K562 (cell line): Measurements from ENCODE around the gene U2AF1L4. TPM values are rescaled to one million over a fixed set of nuclear protein-coding genes. Genes with fewer than 3 reads are reported as not detected.

Experiments
- EGR1 ChIP-seq: fragments of 450-650 bp; conservative IDR thresholded peaks from 2 replicates; pipeline ENCODE4 v1.6.1; 2017; ENCODE audit warnings: mild to moderate bottlenecking
- HNRNPL ChIP-seq: fragments of 200-400 bp; formaldehyde crosslinking; IDR thresholded peaks from 2 replicates; pipeline ENCODE4 v1.6.1; 2017; ENCODE audit warnings: low read depth, mild to moderate bottlenecking, low read length
- KDM4B ChIP-seq, 2 experiments: fragments of 450-650 bp in 1 of 2; sonication (generic) in 1 of 2; IDR thresholded peaks; 2 replicates each; pipeline ENCODE4 v1.6.1; 2016 to 2017; ENCODE audit warnings: borderline replicate concordance in 2 of 2, antibody characterized with exemption in 1 of 2, low read depth in 1 of 2, mild to moderate bottlenecking in 1 of 2
- MIER1 ChIP-seq: fragments of 450-650 bp; IDR thresholded peaks from 2 replicates; pipeline ENCODE4 v1.6.1; 2016; ENCODE audit warnings: antibody characterized with exemption, mild to moderate bottlenecking, low read depth
- RBM22 ChIP-seq: fragments of 200-400 bp; formaldehyde crosslinking; IDR thresholded peaks from 2 replicates; pipeline ENCODE4 v1.6.1; 2018; ENCODE audit warnings: low read length, low read depth; ENCODE audit not compliant: poor library complexity, severe bottlenecking
- RFX5 ChIP-seq: IDR thresholded peaks from 2 replicates; pipeline ENCODE4 v1.6.1; 2011; ENCODE audit warnings: low read depth, mild to moderate bottlenecking, improper control_type of control experiment, low read length
- SNIP1 ChIP-seq: fragments of 450-650 bp; IDR thresholded peaks from 2 replicates; pipeline ENCODE4 v1.7.1; 2017; ENCODE audit warnings: low read depth, mild to moderate bottlenecking
- STAG1 ChIP-seq: sonication (generic); formaldehyde crosslinking; IDR thresholded peaks from 2 replicates; pipeline ENCODE4 v1.5.0; 2020; ENCODE audit warnings: missing genetic modification reagents, borderline replicate concordance
- TEAD1 ChIP-seq, 2 experiments: fragments of 450-650 bp in 1 of 2; sonication (generic) in 1 of 2; formaldehyde crosslinking; IDR thresholded peaks; 2 replicates each; pipeline versions ENCODE4 v1.4.0 to v1.8.0; 2020 to 2022; ENCODE audit warnings: mild to moderate bottlenecking in 2 of 2, missing genetic modification reagents in 1 of 2
- TGIF2 ChIP-seq: sonication (generic); formaldehyde crosslinking; IDR thresholded peaks from 2 replicates; pipeline ENCODE4 v1.8.1; 2022; ENCODE audit warnings: mild to moderate bottlenecking, missing genetic modification reagents, moderate library complexity
- YY1 ChIP-seq, 3 experiments: IDR thresholded peaks; 2 replicates each; pipeline ENCODE4 v1.6.1; 2011; ENCODE audit warnings: low read length in 2 of 3, mild to moderate bottlenecking in 2 of 3, moderate library complexity in 2 of 3, borderline replicate concordance in 1 of 3, control low read depth in 1 of 3, low read depth in 1 of 3; ENCODE audit not compliant: insufficient read depth in 3 of 3, insufficient replicate concordance in 2 of 3, control insufficient read depth in 1 of 3, insufficient read length in 1 of 3; ENCODE audit errors: extremely low read depth in 1 of 3
- ZBED1 ChIP-seq: IDR thresholded peaks from 2 replicates; pipeline ENCODE4 v1.6.1; 2014
- ZBTB8A ChIP-seq: fragments of 450-650 bp; IDR thresholded peaks from 2 replicates; pipeline ENCODE4 v1.6.1; 2018; ENCODE audit warnings: mild to moderate bottlenecking, moderate library complexity; ENCODE audit not compliant: partially characterized antibody
- ZNF143 ChIP-seq: sonication (generic); formaldehyde crosslinking; IDR thresholded peaks from 2 replicates; pipeline ENCODE4 v1.9.0; 2022; ENCODE audit warnings: mild to moderate bottlenecking, missing genetic modification reagents
- ZNF217 ChIP-seq: sonication (generic); formaldehyde crosslinking; IDR thresholded peaks from 2 replicates; pipeline ENCODE4 v1.8.0; 2022; ENCODE audit warnings: mild to moderate bottlenecking, missing genetic modification reagents
- polyA plus RNA-seq, 8 experiments: library from polyadenylated mRNA; depleted of rRNA in 4 of 8; stranded (reverse) in 5 of 8; unstranded in 3 of 8; fragments of >200 nt; fragmentation: Nextera tagmentation in 2 of 8; fragmentation: Illumina TruSeq in 1 of 8; extraction: Ambion mirVana in 2 of 8; extraction: Trizol in 1 of 8; gene quantifications; 2 replicates each; pipeline versions ENCODE4 v1.2.1 to v1.2.3, GENCODE V29; 2011 to 2014; ENCODE audit warnings: inconsistent platforms in 1 of 8, missing spikeins in 1 of 8
- total RNA-seq, 7 experiments: library from RNA; depleted of rRNA in 6 of 7; stranded (reverse); fragments of >200 nt in 6 of 7; fragmentation: Illumina TruSeq in 2 of 7; extraction: Trizol in 2 of 7; gene quantifications; 2 replicates each; pipeline versions ENCODE4 v1.2.1 to v1.2.3, GENCODE V29; 2011 to 2021; ENCODE audit warnings: low replicate concordance in 1 of 7
- TF ChIP-seq, protein P1 (sequence below): fragments of 450-650 bp; IDR thresholded peaks from 2 replicates; pipeline ENCODE4 v1.6.1; 2014; ENCODE audit warnings: low read depth, mild to moderate bottlenecking, moderate library complexity, borderline replicate concordance
- TF ChIP-seq, protein P2 (sequence below): fragments of 450-650 bp; IDR thresholded peaks from 2 replicates; pipeline ENCODE4 v1.6.1; 2016; ENCODE audit warnings: antibody characterized with exemption
- TF ChIP-seq, protein P3 (sequence below): sonication (generic); formaldehyde crosslinking; IDR thresholded peaks from 2 replicates; pipeline ENCODE4 v1.8.0; 2023; ENCODE audit warnings: mild to moderate bottlenecking, missing genetic modification reagents

U2AF1L4 gene
- total and polyA plus RNA-seq, 9 of the 15 experiments (the other 6 are each of a cell fraction or from before 2014, with no cell fraction given): 8.4 to 19.5 (median 12.6) TPM

DNA sequence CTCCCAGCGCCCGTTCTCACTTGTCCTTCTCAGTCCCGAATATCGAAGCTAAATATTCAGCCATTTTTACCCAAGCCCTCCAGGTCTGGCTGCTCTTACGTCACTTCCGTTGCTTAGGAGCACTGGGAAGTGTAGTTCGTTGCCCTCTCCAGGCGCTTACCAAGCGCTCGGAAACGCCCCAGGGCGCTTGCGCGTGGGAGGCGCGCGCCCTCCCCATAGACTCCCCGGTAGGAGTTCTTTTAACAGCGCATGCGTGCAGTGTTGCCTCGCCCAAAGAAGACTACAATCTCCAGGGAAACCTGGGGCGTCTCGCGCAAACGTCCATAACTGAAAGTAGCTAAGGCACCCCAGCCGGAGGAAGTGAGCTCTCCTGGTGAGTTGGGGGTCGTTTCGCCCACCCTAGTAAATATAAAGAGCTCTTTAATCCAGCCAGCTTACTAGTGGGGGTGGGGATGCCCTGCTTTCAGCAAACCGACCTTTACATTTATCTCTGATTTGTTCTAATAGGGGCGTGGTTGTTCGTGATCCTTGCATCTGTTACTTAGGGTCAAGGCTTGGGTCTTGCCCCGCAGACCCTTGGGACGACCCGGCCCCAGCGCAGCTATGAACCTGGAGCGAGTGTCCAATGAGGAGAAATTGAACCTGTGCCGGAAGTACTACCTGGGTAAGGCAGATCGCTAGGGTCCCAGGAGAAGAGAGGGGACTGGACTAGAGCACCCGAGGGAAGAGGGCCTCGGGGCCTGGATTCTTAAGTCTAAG, at the start of gene U2AF1L4, which contains the start of gene PSENEN (continued):
- TF ChIP-seq, protein P1, sequence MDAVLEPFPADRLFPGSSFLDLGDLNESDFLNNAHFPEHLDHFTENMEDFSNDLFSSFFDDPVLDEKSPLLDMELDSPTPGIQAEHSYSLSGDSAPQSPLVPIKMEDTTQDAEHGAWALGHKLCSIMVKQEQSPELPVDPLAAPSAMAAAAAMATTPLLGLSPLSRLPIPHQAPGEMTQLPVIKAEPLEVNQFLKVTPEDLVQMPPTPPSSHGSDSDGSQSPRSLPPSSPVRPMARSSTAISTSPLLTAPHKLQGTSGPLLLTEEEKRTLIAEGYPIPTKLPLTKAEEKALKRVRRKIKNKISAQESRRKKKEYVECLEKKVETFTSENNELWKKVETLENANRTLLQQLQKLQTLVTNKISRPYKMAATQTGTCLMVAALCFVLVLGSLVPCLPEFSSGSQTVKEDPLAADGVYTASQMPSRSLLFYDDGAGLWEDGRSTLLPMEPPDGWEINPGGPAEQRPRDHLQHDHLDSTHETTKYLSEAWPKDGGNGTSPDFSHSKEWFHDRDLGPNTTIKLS: peak; percentile 62; the same call in 1 of the 2 replicates
- TF ChIP-seq ZBED1 (no peak), TEAD1 (CRISPR knock-in tag; IDR thresholded peaks at IDR 0.05) (no peak), KDM4B (IDR thresholded peaks at IDR 0.05; ENCODE audit: borderline replicate concordance in 2 of 2, low read depth in 1 of 2) (0 out of 4 replicates have a peak, but pooled peaks of 1 of the 2 experiments have one; percentile 53), RFX5 (no peak), STAG1 (CRISPR knock-in tag) (no peak), RBM22 (no peak), YY1 (IDR thresholded peaks at IDR 0.05; ENCODE audit: borderline replicate concordance in 1 of 3, control insufficient read depth in 1 of 3, extremely low read depth in 1 of 3, insufficient read depth in 3 of 3, insufficient read length in 1 of 3, insufficient replicate concordance in 2 of 3, low read depth in 1 of 3, low read length in 2 of 3) (peak; percentile 32 to 87 (median 70)), TGIF2 (CRISPR knock-in tag) (no peak), ZBTB8A (no peak), MIER1 (no peak), ZNF143 (peak; percentile 87), SNIP1 (no peak), ZNF217 (CRISPR knock-in tag) (no peak), HNRNPL (no peak), EGR1 (peak; percentile 83)
- TF ChIP-seq, protein P2, sequence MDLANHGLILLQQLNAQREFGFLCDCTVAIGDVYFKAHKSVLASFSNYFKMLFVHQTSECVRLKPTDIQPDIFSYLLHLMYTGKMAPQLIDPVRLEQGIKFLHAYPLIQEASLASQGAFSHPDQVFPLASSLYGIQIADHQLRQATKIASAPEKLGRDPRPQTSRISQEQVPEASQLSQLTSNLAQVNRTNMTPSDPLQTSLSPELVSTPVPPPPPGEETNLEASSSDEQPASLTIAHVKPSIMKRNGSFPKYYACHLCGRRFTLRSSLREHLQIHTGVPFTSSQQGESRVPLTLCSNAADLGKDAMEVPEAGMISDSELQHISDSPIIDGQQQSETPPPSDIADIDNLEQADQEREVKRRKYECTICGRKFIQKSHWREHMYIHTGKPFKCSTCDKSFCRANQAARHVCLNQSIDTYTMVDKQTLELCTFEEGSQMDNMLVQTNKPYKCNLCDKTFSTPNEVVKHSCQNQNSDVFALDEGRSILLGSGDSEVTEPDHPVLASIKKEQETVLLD: peak; percentile 94
- TF ChIP-seq, protein P3, sequence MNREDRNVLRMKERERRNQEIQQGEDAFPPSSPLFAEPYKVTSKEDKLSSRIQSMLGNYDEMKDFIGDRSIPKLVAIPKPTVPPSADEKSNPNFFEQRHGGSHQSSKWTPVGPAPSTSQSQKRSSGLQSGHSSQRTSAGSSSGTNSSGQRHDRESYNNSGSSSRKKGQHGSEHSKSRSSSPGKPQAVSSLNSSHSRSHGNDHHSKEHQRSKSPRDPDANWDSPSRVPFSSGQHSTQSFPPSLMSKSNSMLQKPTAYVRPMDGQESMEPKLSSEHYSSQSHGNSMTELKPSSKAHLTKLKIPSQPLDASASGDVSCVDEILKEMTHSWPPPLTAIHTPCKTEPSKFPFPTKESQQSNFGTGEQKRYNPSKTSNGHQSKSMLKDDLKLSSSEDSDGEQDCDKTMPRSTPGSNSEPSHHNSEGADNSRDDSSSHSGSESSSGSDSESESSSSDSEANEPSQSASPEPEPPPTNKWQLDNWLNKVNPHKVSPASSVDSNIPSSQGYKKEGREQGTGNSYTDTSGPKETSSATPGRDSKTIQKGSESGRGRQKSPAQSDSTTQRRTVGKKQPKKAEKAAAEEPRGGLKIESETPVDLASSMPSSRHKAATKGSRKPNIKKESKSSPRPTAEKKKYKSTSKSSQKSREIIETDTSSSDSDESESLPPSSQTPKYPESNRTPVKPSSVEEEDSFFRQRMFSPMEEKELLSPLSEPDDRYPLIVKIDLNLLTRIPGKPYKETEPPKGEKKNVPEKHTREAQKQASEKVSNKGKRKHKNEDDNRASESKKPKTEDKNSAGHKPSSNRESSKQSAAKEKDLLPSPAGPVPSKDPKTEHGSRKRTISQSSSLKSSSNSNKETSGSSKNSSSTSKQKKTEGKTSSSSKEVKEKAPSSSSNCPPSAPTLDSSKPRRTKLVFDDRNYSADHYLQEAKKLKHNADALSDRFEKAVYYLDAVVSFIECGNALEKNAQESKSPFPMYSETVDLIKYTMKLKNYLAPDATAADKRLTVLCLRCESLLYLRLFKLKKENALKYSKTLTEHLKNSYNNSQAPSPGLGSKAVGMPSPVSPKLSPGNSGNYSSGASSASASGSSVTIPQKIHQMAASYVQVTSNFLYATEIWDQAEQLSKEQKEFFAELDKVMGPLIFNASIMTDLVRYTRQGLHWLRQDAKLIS (CRISPR knock-in tag): no peak
